ENCODE measurements around the gene SLC4A9. TPM values are rescaled to one million over a fixed set of nuclear protein-coding genes. Genes with fewer than 3 reads are reported as not detected.
"Not testable (repeated sequence)": the region's sequence is repeated elsewhere in the genome, so short reads cannot be mapped to it uniquely, and the experiment has no call there.

SLC4A9 gene
- total and polyA plus RNA-seq, 2 experiments from 2014 or later: not detected

- no peak overlapping the region for H3K4me3 ChIP-seq
- no peaks in the 10 kb centered on the region for H3K9me3 ChIP-seq (ENCODE audit: low read depth)
- H4K20me1 ChIP-seq (ENCODE audit: insufficient read depth): peaks cover 24% of the 10 kb centered on the region; the same call in 1 of the 2 replicates
- H3K27ac ChIP-seq: no peak overlapping the region
- no peak for TF ChIP-seq EZH2 (IDR thresholded peaks at IDR 0.05; ENCODE audit: insufficient read depth, poor library complexity, severe bottlenecking)
- TF ChIP-seq EZH2phosphoT487 (IDR thresholded peaks at IDR 0.05; ENCODE audit: insufficient read depth, low read depth): no peak
- H3K9me2 ChIP-seq (ENCODE audit: insufficient read depth): no peaks in the 10 kb centered on the region
- in situ Hi-C loops (cut with MboI): no loop called here
- H3K36me3 ChIP-seq (ENCODE audit: low read depth): no peaks in the 10 kb centered on the region
- 0 out of 2 replicates have a peak, but pooled peaks cover 4% of the 10 kb centered on the region for H3K4me1 ChIP-seq (ENCODE audit: insufficient read depth)
- no peak overlapping the region for H2AFZ ChIP-seq
- DNase-seq: no peak
- H3K9ac ChIP-seq: no peak overlapping the region
- H3F3A ChIP-seq (ENCODE audit: insufficient read depth): peaks cover 8% of the 10 kb centered on the region; the same call in 1 of the 2 replicates
- peaks cover 97% of the 10 kb centered on the region for H3K79me2 ChIP-seq (ENCODE audit: insufficient read depth)
- no peaks in the 10 kb centered on the region for H3K27me3 ChIP-seq (replicated peaks; ENCODE audit: insufficient read depth)
- H3K4me2 ChIP-seq (ENCODE audit: unreplicated experiment): no peak overlapping the region
- 99% methylated on average over 3 to 5 of the region's 5 CpGs for WGBS, 2 experiments (ENCODE audit: low coverage in 1 of 2, low lambda C conversion rate in 2 of 2, missing lambda C conversion rate in 2 of 2)
Measured at GRCh38 chr5:140420665-140421361, 60.8 kb downstream of the SLC4A9 start.

DNA sequence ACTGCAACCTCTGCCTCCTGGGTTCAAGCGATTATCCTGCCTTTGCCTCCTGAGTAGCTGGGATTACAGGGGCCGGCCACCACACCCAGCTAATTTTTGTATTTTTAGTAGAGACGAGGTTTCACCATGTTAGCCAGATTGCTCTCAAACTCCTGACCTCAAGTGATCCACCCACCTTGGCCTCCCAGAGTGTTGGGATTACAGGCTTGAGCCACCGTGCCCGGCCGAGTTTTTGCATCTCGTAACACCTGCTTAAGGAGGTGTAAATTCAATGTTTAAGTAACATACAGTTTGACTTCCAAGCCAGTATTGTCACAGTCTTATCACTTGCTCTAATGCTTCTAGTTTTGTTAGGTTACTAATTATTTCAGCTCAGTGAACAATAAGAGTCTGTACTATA lies 61.4 kb downstream of the SLC4A9 start:
- DNase-seq; H3K4me2 ChIP-seq (ENCODE audit: unreplicated experiment); H3K9ac ChIP-seq; H3K9me3 ChIP-seq (ENCODE audit: low read depth); H3K4me1 ChIP-seq (ENCODE audit: insufficient read depth); H3K27me3 ChIP-seq (replicated peaks; ENCODE audit: insufficient read depth); H3F3A ChIP-seq (ENCODE audit: insufficient read depth); H3K36me3 ChIP-seq (ENCODE audit: low read depth); H3K9me2 ChIP-seq (ENCODE audit: insufficient read depth); in situ Hi-C loops (cut with MboI); H3K4me3 ChIP-seq; H2AFZ ChIP-seq; H3K27ac ChIP-seq: not testable (repeated sequence)
- Histone ChIP-seq H3K79me2 (ENCODE audit: insufficient read depth) (peaks cover 97% of the 10 kb centered on the region), H4K20me1 (ENCODE audit: insufficient read depth) (peaks cover 24% of the 10 kb centered on the region; the same call in 1 of the 2 replicates)
- 87 to 89% methylated on average over 7 of the region's 7 CpGs for WGBS, 2 experiments (ENCODE audit: low coverage in 1 of 2, low lambda C conversion rate in 2 of 2, missing lambda C conversion rate in 2 of 2)

GRCh38 chr5:140423609-140424008 lies 63.6 kb downstream of the SLC4A9 start:
- H4K20me1 ChIP-seq (ENCODE audit: insufficient read depth): peaks cover 22% of the 10 kb centered on the region; the same call in 1 of the 2 replicates
- no peak overlapping the region for H3K27ac ChIP-seq
- no peaks in the 10 kb centered on the region for H3K36me3 ChIP-seq (ENCODE audit: low read depth)
- H2AFZ ChIP-seq: no peak overlapping the region
- peaks cover 83% of the 10 kb centered on the region for H3K79me2 ChIP-seq (ENCODE audit: insufficient read depth)
- WGBS, 2 experiments (ENCODE audit: low coverage in 1 of 2, low lambda C conversion rate in 2 of 2, missing lambda C conversion rate in 2 of 2): 97 to 98% methylated on average over 2 of the region's 2 CpGs
- DNase-seq: no peak
- no peak for TF ChIP-seq EZH2phosphoT487 (IDR thresholded peaks at IDR 0.05; ENCODE audit: insufficient read depth, low read depth)
- H3K4me2 ChIP-seq (ENCODE audit: unreplicated experiment): no peak overlapping the region
- peaks cover 8% of the 10 kb centered on the region; the same call in 1 of the 2 replicates for H3F3A ChIP-seq (ENCODE audit: insufficient read depth)
- no peaks in the 10 kb centered on the region for H3K9me3 ChIP-seq (ENCODE audit: low read depth)
- 0 out of 2 replicates have a peak, but pooled peaks cover 4% of the 10 kb centered on the region for H3K4me1 ChIP-seq (ENCODE audit: insufficient read depth)
- in situ Hi-C loops (cut with MboI): no loop called here
- H3K4me3 ChIP-seq: no peak overlapping the region
- H3K27me3 ChIP-seq (replicated peaks; ENCODE audit: insufficient read depth): no peaks in the 10 kb centered on the region
- no peak overlapping the region for H3K9ac ChIP-seq
- no peaks in the 10 kb centered on the region for H3K9me2 ChIP-seq (ENCODE audit: insufficient read depth)

GRCh38 chr5:140424135-140424534 lies 64.1 kb downstream of the SLC4A9 start:
- in situ Hi-C loops (cut with MboI): no loop called here
- no peak overlapping the region for H3K27ac ChIP-seq
- peaks cover 18% of the 10 kb centered on the region; the same call in 1 of the 2 replicates for H4K20me1 ChIP-seq (ENCODE audit: insufficient read depth)
- no peaks in the 10 kb centered on the region for H3K9me3 ChIP-seq (ENCODE audit: low read depth)
- no peak for DNase-seq
- peaks cover 4% of the 10 kb centered on the region; the same call in 1 of the 2 replicates for H3F3A ChIP-seq (ENCODE audit: insufficient read depth)
- H3K36me3 ChIP-seq (ENCODE audit: low read depth): no peaks in the 10 kb centered on the region
- H3K79me2 ChIP-seq (ENCODE audit: insufficient read depth): peaks cover 83% of the 10 kb centered on the region
- no peak for TF ChIP-seq EZH2phosphoT487 (IDR thresholded peaks at IDR 0.05; ENCODE audit: insufficient read depth, low read depth)
- no peak for TF ChIP-seq EZH2 (IDR thresholded peaks at IDR 0.05; ENCODE audit: insufficient read depth, poor library complexity, severe bottlenecking)
- no peak overlapping the region for H3K4me3 ChIP-seq
- H3K4me2 ChIP-seq (ENCODE audit: unreplicated experiment): no peak overlapping the region
- H3K27me3 ChIP-seq (replicated peaks; ENCODE audit: insufficient read depth): no peaks in the 10 kb centered on the region
- 65 to 70% methylated on average over 3 of the region's 3 CpGs for WGBS, 2 experiments (ENCODE audit: low coverage in 1 of 2, low lambda C conversion rate in 2 of 2, missing lambda C conversion rate in 2 of 2)
- H3K4me1 ChIP-seq (ENCODE audit: insufficient read depth): 0 out of 2 replicates have a peak, but pooled peaks cover 4% of the 10 kb centered on the region
- H2AFZ ChIP-seq: no peak overlapping the region
- H3K9ac ChIP-seq: no peak overlapping the region
- no peaks in the 10 kb centered on the region for H3K9me2 ChIP-seq (ENCODE audit: insufficient read depth)

Small RNA genes lying within 50 kb of the gene (small RNA-seq; reads per million reads assigned to genes)
- not detected for gene RNU4-14P (ENCODE audit: low read depth, low replicate concordance)

Other genes with a start within 250 kb of the SLC4A9 start
- gene PURA, start 246.1 kb upstream of the SLC4A9 start, total RNA-seq (2014; rRNA removed; shearing (Covaris generic)): 24.2 and 30.6 TPM in 2 replicates
- gene PURA, start 246.1 kb upstream of the SLC4A9 start, polyA plus RNA-seq (2016; fragmentation: Nextera tagmentation; extraction: Ambion mirVana): 7.9 and 10.7 TPM in 2 replicates
- gene IGIP, start 234.3 kb upstream of the SLC4A9 start, total RNA-seq (2014; rRNA removed; shearing (Covaris generic)): 13.0 and 16.3 TPM in 2 replicates
- 3.4 and 3.5 TPM in 2 replicates for gene IGIP, start 234.3 kb upstream of the SLC4A9 start, polyA plus RNA-seq (2016; fragmentation: Nextera tagmentation; extraction: Ambion mirVana)
- gene CYSTM1, start 185.0 kb upstream of the SLC4A9 start, total RNA-seq (2014; rRNA removed; shearing (Covaris generic)): 10.4 and 16.0 TPM in 2 replicates
- gene CYSTM1, start 185.0 kb upstream of the SLC4A9 start, polyA plus RNA-seq (2016; fragmentation: Nextera tagmentation; extraction: Ambion mirVana): 42.3 and 45.5 TPM in 2 replicates
- 94.3 and 95.8 TPM in 2 replicates for gene PFDN1, start 57.1 kb upstream of the SLC4A9 start, total RNA-seq (2014; rRNA removed; shearing (Covaris generic))
- gene PFDN1, start 57.1 kb upstream of the SLC4A9 start, polyA plus RNA-seq (2016; fragmentation: Nextera tagmentation; extraction: Ambion mirVana): 87.0 and 99.9 TPM in 2 replicates
- gene HBEGF, start 13.6 kb upstream of the SLC4A9 start, total RNA-seq (2014; rRNA removed; shearing (Covaris generic)): 7.5 and 9.5 TPM in 2 replicates
- 4.5 and 4.9 TPM in 2 replicates for gene HBEGF, start 13.6 kb upstream of the SLC4A9 start, polyA plus RNA-seq (2016; fragmentation: Nextera tagmentation; extraction: Ambion mirVana)
- gene ANKHD1, start 41.6 kb downstream of the SLC4A9 start, total RNA-seq (2014; rRNA removed; shearing (Covaris generic)): 27.9 and 40.5 TPM in 2 replicates
- gene ANKHD1, start 41.6 kb downstream of the SLC4A9 start, polyA plus RNA-seq (2016; fragmentation: Nextera tagmentation; extraction: Ambion mirVana): 24.3 and 26.1 TPM in 2 replicates
- 0.54 and 2.3 TPM in 2 replicates for gene EIF4EBP3, start 187.5 kb downstream of the SLC4A9 start, total RNA-seq (2014; rRNA removed; shearing (Covaris generic))
- gene EIF4EBP3, start 187.5 kb downstream of the SLC4A9 start, polyA plus RNA-seq (2016; fragmentation: Nextera tagmentation; extraction: Ambion mirVana): 14.1 and 14.5 TPM in 2 replicates
- gene SRA1, start 197.3 kb downstream of the SLC4A9 start, total RNA-seq (2014; rRNA removed; shearing (Covaris generic)): 41.6 and 46.2 TPM in 2 replicates
- 90.6 and 91.2 TPM in 2 replicates for gene SRA1, start 197.3 kb downstream of the SLC4A9 start, polyA plus RNA-seq (2016; fragmentation: Nextera tagmentation; extraction: Ambion mirVana)
- gene APBB3, start 204.4 kb downstream of the SLC4A9 start, total RNA-seq (2014; rRNA removed; shearing (Covaris generic)): 13.8 and 14.8 TPM in 2 replicates
- 13.1 and 13.2 TPM in 2 replicates for gene APBB3, start 204.4 kb downstream of the SLC4A9 start, polyA plus RNA-seq (2016; fragmentation: Nextera tagmentation; extraction: Ambion mirVana)
- 11.8 and 19.6 TPM in 2 replicates for gene SLC35A4, start 204.6 kb downstream of the SLC4A9 start, total RNA-seq (2014; rRNA removed; shearing (Covaris generic))
- gene SLC35A4, start 204.6 kb downstream of the SLC4A9 start, polyA plus RNA-seq (2016; fragmentation: Nextera tagmentation; extraction: Ambion mirVana): 45.2 and 49.5 TPM in 2 replicates